Panc1 (cell line): ENCODE results near the gene LRFN2. TPM values are rescaled to one million over a fixed set of nuclear protein-coding genes. Genes with fewer than 3 reads are reported as not detected.

Source experiments
- ATAC-seq: fragments of 200-7000 bp; cut with Tn5 transposase; 2 replicates; pipeline ENCODE4 v1.9.1; 2020; ENCODE audit warnings: mild to moderate bottlenecking, moderate library complexity
- BruUV-seq: library from RNA; stranded (reverse); fragments of 400-500 nt; replicated peaks from 2 replicates; lab custom pipeline; 2021; lab: Mats Ljungman, UMichigan
- CTCF ChIA-PET: fragments of 300-600 bp; sonication (Branson Sonifier 250); formaldehyde crosslinking; loops from one replicate; lab custom pipeline; 2022; ENCODE audit warnings: antibody characterized with exemption; lab: Charles Lee
- POLR2A ChIA-PET: fragments of 300-600 bp; sonication (Branson Sonifier 250); formaldehyde crosslinking; loops from one replicate; lab custom pipeline; 2022; ENCODE audit warnings: antibody characterized with exemption; lab: Charles Lee
- DNase-seq: peaks from one replicate; pipeline ENCODE4 v3.0.0-alpha.2; 2010; ENCODE audit warnings: low read depth, low spot score
- H3K27ac ChIP-seq: 2 replicates; pipeline ENCODE4 v1.5.1; 2011; ENCODE audit warnings: mild to moderate bottlenecking, low read length, inconsistent platforms
- H3K27me3 ChIP-seq: fragments of 200-500 bp; sonication (Bioruptor generic); 2 replicates; pipeline ENCODE4 v1.6.0; 2014; ENCODE audit warnings: low read length, inconsistent platforms; ENCODE audit not compliant: control insufficient read depth, insufficient read depth
- H3K36me3 ChIP-seq: fragments of 200-500 bp; sonication (Bioruptor generic); 2 replicates; pipeline ENCODE4 v1.5.1; 2014; ENCODE audit warnings: inconsistent platforms, mild to moderate bottlenecking, low read length, moderate library complexity; ENCODE audit not compliant: control insufficient read depth, insufficient read depth
- H3K4me1 ChIP-seq: 2 replicates; pipeline ENCODE4 v1.5.1; 2011; ENCODE audit warnings: inconsistent platforms, mild to moderate bottlenecking, low read length, moderate library complexity; ENCODE audit not compliant: control insufficient read depth, insufficient read depth
- H3K4me3 ChIP-seq, 2 experiments: 2 replicates each; pipeline ENCODE4 v1.5.1; 2011 to 2012; ENCODE audit warnings: low read depth in 2 of 2, low read length in 2 of 2, mild to moderate bottlenecking in 2 of 2, inconsistent platforms in 1 of 2, moderate library complexity in 1 of 2
- H3K9me3 ChIP-seq: fragments of 200-500 bp; sonication (Bioruptor generic); 2 replicates; pipeline ENCODE4 v1.5.1; 2014; ENCODE audit warnings: low read depth, mild to moderate bottlenecking, inconsistent platforms, low read length, moderate library complexity; ENCODE audit not compliant: control insufficient read depth, insufficient read depth
- POLR2AphosphoS5 ChIP-seq: IDR thresholded peaks from 2 replicates; pipeline ENCODE4 v1.6.1; 2012; ENCODE audit warnings: mild to moderate bottlenecking, low read depth, low read length, moderate library complexity
- SIN3A ChIP-seq: IDR thresholded peaks from 2 replicates; pipeline ENCODE4 v1.6.1; 2012; ENCODE audit warnings: low read depth, mild to moderate bottlenecking, low read length, moderate library complexity, borderline replicate concordance; ENCODE audit not compliant: insufficient read depth
- TCF7L2 ChIP-seq: IDR thresholded peaks from 2 replicates; pipeline ENCODE4 v1.6.1; 2011; ENCODE audit warnings: mild to moderate bottlenecking, low read depth, low read length, inconsistent platforms
- in situ Hi-C: cut with HindIII; loops from 2 replicates; pipeline ENCODE4 v1.10.0; 2016; ENCODE audit warnings: low sequenced_read_pairs, low pct_unique_long_range_greater_than_20kb
- intact Hi-C: fragments of 100-400 bp; cut with micrococcal nuclease; formaldehyde crosslinking; loops from one replicate; pipeline ENCODE4 v1.10.0; 2022; ENCODE audit not compliant: unreplicated experiment
- total RNA-seq: library from RNA; stranded (reverse); gene quantifications from one replicate; pipeline ENCODE4 v1.2.1, GENCODE V29; 2021; ENCODE audit not compliant: unreplicated experiment
- TF ChIP-seq, protein P1 (sequence below), 2 experiments: IDR thresholded peaks; 2 replicates each; pipeline ENCODE4 v1.6.1; 2011 to 2012; ENCODE audit warnings: low read depth in 2 of 2, control low read depth in 1 of 2, low read length in 1 of 2, mild to moderate bottlenecking in 1 of 2, moderate library complexity in 1 of 2; ENCODE audit not compliant: insufficient read depth in 1 of 2
- TF ChIP-seq, protein P2 (sequence below): fragments of 450-650 bp; IDR thresholded peaks from 2 replicates; pipeline ENCODE4 v1.5.1; 2017; ENCODE audit warnings: mild to moderate bottlenecking

LRFN2 gene
- total RNA-seq, 1 experiment from 2014 or later, result 0.05 TPM

DNA sequence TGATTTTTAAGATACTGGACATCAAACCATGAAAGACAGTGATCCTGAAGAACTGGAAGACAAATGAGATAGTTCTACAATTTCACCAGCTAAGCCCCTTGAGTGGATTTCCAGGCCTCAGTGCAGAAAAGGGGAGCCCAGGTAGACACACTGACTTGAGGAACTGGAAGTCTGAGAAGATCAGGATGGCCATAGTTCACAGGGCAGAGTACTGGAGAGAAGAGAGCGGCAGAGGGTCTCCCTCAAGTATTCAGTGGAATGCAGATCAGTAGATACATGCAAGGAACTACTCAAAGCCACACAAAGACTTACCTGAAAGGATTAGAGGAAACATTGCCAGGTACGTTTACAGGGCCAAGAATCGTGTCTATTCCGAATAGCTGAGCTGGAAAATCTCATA lies 224.3 kb downstream of the LRFN2 start:
- Histone ChIP-seq H3K27ac (no peak overlapping the region), H3K9me3 (no peaks in the 10 kb centered on the region; the same call in 1 of the 2 replicates), H3K36me3 (no peaks in the 10 kb centered on the region; the same call in 1 of the 2 replicates), H3K4me3 (no peak overlapping the region), H3K27me3 (peaks cover 14% of the 10 kb centered on the region), H3K4me1 (no peaks in the 10 kb centered on the region)
- DNase-seq (no peak), ATAC-seq (no peak)
- in situ Hi-C loops (no loop called here), intact Hi-C loops (no loop called here)
- POLR2A ChIA-PET, result no interaction called here
- no TSS peak for BruUV-seq
- TF ChIP-seq SIN3A, result no peak
- TF ChIP-seq TCF7L2, result no peak
- TF ChIP-seq, protein P1, sequence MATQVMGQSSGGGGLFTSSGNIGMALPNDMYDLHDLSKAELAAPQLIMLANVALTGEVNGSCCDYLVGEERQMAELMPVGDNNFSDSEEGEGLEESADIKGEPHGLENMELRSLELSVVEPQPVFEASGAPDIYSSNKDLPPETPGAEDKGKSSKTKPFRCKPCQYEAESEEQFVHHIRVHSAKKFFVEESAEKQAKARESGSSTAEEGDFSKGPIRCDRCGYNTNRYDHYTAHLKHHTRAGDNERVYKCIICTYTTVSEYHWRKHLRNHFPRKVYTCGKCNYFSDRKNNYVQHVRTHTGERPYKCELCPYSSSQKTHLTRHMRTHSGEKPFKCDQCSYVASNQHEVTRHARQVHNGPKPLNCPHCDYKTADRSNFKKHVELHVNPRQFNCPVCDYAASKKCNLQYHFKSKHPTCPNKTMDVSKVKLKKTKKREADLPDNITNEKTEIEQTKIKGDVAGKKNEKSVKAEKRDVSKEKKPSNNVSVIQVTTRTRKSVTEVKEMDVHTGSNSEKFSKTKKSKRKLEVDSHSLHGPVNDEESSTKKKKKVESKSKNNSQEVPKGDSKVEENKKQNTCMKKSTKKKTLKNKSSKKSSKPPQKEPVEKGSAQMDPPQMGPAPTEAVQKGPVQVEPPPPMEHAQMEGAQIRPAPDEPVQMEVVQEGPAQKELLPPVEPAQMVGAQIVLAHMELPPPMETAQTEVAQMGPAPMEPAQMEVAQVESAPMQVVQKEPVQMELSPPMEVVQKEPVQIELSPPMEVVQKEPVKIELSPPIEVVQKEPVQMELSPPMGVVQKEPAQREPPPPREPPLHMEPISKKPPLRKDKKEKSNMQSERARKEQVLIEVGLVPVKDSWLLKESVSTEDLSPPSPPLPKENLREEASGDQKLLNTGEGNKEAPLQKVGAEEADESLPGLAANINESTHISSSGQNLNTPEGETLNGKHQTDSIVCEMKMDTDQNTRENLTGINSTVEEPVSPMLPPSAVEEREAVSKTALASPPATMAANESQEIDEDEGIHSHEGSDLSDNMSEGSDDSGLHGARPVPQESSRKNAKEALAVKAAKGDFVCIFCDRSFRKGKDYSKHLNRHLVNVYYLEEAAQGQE (IDR thresholded peaks at IDR 0.05; ENCODE audit: insufficient read depth in 1 of 2, low read depth in 2 of 2, low read length in 1 of 2), result no peak
- no peak for TF ChIP-seq POLR2AphosphoS5
- TF ChIP-seq, protein P2, sequence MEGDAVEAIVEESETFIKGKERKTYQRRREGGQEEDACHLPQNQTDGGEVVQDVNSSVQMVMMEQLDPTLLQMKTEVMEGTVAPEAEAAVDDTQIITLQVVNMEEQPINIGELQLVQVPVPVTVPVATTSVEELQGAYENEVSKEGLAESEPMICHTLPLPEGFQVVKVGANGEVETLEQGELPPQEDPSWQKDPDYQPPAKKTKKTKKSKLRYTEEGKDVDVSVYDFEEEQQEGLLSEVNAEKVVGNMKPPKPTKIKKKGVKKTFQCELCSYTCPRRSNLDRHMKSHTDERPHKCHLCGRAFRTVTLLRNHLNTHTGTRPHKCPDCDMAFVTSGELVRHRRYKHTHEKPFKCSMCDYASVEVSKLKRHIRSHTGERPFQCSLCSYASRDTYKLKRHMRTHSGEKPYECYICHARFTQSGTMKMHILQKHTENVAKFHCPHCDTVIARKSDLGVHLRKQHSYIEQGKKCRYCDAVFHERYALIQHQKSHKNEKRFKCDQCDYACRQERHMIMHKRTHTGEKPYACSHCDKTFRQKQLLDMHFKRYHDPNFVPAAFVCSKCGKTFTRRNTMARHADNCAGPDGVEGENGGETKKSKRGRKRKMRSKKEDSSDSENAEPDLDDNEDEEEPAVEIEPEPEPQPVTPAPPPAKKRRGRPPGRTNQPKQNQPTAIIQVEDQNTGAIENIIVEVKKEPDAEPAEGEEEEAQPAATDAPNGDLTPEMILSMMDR, result no peak
- CTCF ChIA-PET, result no interaction called here

DNA sequence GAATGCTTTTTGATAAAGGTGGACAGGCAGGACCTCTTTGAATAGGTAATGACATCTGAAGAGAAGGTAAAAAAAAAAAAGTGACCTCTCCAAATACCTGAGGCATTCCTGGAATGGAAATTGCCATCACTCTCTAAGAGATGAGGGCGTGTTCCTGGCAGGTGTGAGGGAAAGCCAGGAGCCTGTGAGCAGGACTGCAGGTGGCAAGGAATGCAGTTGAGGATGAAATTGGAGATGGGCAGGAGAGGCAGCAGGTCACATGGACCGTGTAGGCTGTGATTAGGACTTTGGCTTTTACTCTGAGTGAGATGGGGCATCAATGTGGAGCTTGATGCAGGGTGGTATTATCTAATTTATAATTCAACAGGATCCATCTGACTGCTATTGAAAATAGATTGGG lies 227.4 kb downstream of the LRFN2 start:
- H3K4me1 ChIP-seq, result no peaks in the 10 kb centered on the region
- no peaks in the 10 kb centered on the region; the same call in 1 of the 2 replicates for H3K36me3 ChIP-seq
- intact Hi-C loops, result no loop called here
- no peaks in the 10 kb centered on the region for H3K9me3 ChIP-seq
- ChIA-PET CTCF (no interaction called here), POLR2A (no interaction called here)
- H3K27ac ChIP-seq, result no peak overlapping the region
- ATAC-seq, result no peak
- H3K4me3 ChIP-seq, result no peak overlapping the region
- BruUV-seq, result no TSS peak
- TF ChIP-seq, protein P1 (IDR thresholded peaks at IDR 0.05; ENCODE audit: insufficient read depth in 1 of 2, low read depth in 2 of 2, low read length in 1 of 2), result no peak
- no peak for TF ChIP-seq SIN3A
- TF ChIP-seq, protein P2, result no peak
- no peak for TF ChIP-seq TCF7L2
- no peak for TF ChIP-seq POLR2AphosphoS5
- H3K27me3 ChIP-seq, result peaks cover 14% of the 10 kb centered on the region
- DNase-seq, result no peak
- in situ Hi-C loops, result no loop called here
